ENCODE measurements around the gene SLAMF1.
"Not testable (repeated sequence)": the region's sequence is repeated elsewhere in the genome, so short reads cannot be mapped to it uniquely, and the experiment has no call there.

SLAMF1 gene

GRCh38 chr1:160638540-160638857 is 8.3 kb downstream of the SLAMF1 start:
- no peak for DNase-seq

GRCh38 chr1:160637821-160638539 is 8.9 kb downstream of the SLAMF1 start:
- DNase-seq = no peak

DNA sequence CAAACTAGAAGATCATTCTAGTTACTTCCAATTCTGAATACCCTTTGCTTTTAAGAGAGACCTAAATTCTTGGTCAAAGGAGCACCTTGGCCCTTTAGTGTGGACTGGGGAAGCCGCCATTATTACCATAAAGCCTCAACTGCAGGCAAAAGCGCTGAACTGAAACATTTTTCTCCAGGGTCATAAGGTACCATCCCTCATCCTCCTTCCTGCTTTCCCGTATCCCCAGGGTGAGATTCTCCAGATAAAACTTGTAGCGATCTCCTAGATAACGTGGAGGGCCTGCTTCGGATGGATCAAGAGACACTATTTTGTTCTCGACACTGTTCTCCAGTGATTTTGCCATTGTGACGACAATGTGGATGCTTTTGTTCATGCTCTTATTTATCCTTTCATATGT is 9.8 kb downstream of the SLAMF1 start:
- DNase-seq = no peak

- no peak for DNase-seq
These were observed 10.3 kb downstream of the SLAMF1 start for GRCh38 chr1:160636547-160636946.

- DNase-seq = no peak
These were observed 10.8 kb downstream of the SLAMF1 start for GRCh38 chr1:160636076-160636475.

GRCh38 chr1:160634543-160635491 is 12.0 kb downstream of the SLAMF1 start:
- no peak for DNase-seq

DNA sequence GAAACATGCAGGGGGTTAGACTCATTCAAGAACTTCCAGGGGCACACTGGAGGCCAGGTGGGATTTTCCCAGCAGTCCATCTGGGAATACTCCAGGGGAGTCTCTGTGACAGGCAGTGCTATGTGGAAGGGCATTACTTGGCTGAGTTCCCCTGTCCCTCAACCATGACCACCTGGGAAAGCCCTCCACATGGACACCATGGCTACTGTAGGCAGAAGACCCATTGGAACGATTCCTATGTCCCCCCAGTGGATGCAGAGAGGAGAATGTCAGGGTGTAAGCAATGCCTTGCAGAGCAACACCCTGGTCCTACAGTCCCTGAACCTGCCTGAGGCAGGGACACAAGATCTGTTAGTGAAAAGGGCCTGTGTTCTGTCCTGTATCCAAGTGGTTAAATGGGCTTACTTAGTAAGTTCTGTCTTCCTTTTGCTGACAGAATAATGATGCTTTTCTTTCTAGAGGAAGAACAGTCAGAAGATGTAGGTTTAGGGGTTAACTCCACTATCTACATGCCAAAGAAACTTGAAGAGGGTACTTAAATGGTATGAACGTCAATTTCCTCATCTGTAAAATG is 13.4 kb downstream of the SLAMF1 start:
- DNase-seq = no peak

DNA sequence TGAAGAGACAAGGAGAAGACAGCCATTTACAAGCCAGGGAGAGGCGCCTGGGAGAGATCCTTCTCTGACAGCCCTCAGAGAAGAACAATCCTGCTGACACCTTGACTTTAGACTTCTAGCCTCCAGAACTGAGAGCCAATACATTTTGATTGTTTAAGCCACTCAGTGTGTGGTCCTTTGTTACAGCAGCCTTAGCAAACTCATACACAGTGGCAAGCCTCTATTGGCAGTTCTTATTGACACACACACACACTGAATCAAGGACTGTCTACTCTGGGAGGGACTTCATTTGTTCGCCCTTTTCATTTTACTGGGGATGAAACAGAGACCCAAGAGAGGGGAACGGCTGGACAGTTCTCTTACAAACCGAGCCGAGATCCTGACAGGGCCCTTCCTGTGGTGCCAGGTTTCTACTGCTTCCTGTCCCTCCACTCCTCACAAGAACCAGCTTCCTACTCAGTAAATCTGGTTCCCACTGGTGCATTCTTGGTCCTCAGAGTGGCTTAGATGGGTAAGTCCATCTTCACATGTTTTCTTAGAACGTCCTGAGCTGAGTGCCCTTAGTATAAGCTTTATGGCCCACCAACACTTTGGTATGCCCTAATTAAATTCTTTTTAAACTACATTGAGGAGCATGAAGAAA is 14.7 kb downstream of the SLAMF1 start:
- no peak for DNase-seq

- no peak for DNase-seq
These were observed 16.1 kb downstream of the SLAMF1 start for GRCh38 chr1:160630523-160631451.

DNA sequence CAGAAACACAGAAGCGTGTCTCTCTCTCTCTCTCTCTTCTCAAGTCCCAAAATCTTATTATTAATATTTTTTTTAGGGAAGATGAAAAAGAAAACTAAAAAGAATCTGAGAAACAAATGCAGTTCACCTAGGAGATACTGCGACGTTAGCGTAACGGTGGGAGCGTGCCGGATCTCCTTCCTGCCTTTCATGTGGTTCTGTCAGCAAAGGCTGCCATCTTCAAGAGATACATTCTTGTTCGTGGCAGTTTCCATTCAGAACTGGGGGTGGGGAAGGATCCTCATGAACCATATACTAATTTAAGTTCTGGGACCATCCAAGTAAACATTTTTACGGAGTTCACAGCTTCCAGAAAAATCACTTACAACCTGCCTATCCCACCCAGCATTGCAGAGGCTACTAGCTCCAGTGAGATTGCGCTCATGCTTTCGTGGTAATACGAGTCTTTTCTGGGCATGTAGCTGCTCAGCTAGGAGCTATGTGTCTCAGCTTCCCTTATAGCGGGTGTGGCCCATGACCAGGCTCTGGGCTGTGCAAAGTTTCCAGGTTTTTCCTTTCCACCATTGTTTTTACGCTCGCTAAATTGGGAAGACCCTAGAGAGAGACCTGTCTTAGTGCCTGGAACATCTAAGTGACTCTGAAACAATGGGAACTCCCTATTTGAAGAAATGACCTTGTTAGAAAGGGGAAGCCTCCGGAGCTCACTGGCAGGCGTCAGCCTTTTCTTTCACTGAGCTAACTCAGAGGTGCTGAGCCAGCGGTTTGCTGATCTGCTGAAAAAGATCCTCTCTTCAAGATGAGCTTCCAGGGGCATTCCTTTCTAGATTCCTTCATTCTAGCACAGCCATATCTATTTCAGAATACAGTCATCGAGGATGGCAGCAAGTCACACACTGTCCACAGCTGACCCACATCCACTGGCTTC is 17.3 kb downstream of the SLAMF1 start:
- DNase-seq = no peak

DNA sequence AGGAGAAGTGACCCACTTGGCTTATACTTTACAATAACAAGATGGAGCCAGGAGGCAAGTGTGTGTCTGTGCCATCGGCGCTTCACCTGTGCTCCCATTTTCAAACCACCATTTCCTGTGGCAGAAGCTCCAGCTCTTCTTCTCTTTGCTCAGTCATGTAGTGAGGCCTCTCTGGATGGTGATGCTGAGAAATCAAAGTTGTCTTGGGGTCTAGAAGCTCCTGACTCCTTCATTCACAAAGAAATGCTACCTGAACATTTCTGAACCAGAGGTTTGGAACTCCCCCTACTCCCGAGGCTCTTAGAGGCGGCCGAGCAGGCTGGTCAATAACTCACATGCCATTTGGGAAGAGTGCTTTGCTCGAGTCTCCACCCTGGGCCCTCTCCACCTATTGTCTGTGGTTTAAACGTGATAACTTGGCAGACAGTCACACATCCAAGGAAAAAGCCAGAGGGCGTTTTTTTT is 18.0 kb downstream of the SLAMF1 start:
- DNase-seq = no peak

DNA sequence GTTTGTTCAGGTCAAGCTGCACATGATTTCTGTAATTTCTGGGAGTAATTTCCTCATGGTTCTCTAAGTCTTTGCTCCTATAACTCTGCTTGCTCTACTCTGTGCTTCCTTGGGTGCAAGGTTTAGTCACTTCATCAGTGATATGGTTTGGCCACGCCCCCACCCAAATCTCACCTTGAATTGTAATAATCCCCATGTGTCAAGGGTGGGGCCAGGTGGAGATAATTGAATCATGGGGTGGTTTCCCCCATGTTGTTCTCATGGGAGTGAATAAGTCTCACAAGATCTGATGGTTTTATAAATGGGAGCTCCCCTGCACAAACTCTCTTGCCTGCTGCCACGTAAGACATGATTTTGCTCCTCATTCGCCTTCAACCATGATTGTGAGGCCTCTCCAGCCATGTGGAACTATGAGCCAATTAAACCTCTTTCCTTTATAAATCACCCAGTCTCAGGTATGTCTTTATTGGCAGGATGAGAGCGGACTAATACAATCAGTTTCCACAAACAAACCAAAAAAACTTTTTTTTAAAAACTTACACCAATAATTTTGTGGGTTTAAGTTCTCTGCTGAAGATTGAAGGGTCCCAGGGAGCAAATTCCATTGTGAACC is 19.1 kb downstream of the SLAMF1 start:
- DNase-seq = not testable (repeated sequence)

- peak; percentile 89 for DNase-seq
These were observed 20.1 kb downstream of the SLAMF1 start for GRCh38 chr1:160626509-160627342.

- peak; percentile 65 for DNase-seq
These were observed 20.9 kb downstream of the SLAMF1 start for GRCh38 chr1:160625725-160626498.

DNA sequence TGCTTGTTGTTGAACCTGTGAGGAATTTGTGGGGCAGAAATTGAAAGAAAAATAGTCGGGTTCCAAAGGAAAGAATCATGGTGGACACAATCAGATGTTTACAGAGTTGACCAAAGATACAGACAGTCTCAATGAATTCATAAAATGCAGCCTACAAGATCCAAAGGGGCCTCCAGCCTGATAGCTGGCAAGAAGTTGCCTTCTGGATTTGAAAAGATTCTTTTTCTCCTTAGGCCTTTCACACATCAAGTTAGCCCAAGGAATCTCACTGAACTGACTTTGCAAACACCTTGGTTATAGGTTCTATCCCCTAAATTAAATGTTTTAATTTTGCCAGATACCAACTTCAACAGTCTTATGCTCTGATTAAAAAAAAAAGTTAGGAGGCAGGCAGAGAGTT is 21.5 kb downstream of the SLAMF1 start:
- no peak for DNase-seq

- no peak for DNase-seq
These were observed 22.4 kb downstream of the SLAMF1 start for GRCh38 chr1:160624464-160624863.

- DNase-seq = peak; percentile 53
These were observed 23.0 kb downstream of the SLAMF1 start for GRCh38 chr1:160623862-160624261.

DNA sequence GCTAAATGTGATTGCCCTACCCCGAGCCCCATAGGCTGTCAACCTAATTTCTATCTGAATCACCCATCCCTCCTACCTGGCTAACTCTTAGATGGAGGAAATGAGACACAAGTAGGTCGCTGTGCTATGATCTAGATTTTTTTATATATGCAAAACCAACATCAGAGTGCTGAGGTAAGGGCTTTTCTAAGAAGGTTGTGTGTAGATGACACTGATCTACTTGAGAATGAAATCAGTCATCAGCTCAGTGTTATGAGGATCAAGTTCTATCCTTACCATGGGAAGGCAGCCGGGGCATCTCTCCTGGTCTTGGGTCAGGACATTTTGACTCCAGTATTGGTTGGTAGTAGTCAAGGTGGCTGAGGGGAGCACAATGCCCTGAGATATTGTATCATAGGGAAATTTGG is 23.6 kb downstream of the SLAMF1 start:
- no peak for DNase-seq

Data from hematopoietic multipotent progenitor cell treated with erythropoietin and hydrocortisone succinate and interleukin-3 and kit ligand, for 6 days (in vitro differentiated cells).